ENCODE measurements around the gene ADCK1.
"Not testable (repeated sequence)": the region's sequence is repeated elsewhere in the genome, so short reads cannot be mapped to it uniquely, and the experiment has no call there.

- TF ChIP-seq, protein P1, sequence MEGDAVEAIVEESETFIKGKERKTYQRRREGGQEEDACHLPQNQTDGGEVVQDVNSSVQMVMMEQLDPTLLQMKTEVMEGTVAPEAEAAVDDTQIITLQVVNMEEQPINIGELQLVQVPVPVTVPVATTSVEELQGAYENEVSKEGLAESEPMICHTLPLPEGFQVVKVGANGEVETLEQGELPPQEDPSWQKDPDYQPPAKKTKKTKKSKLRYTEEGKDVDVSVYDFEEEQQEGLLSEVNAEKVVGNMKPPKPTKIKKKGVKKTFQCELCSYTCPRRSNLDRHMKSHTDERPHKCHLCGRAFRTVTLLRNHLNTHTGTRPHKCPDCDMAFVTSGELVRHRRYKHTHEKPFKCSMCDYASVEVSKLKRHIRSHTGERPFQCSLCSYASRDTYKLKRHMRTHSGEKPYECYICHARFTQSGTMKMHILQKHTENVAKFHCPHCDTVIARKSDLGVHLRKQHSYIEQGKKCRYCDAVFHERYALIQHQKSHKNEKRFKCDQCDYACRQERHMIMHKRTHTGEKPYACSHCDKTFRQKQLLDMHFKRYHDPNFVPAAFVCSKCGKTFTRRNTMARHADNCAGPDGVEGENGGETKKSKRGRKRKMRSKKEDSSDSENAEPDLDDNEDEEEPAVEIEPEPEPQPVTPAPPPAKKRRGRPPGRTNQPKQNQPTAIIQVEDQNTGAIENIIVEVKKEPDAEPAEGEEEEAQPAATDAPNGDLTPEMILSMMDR (IDR thresholded peaks at IDR 0.05; ENCODE audit: extremely low read depth in 1 of 2, insufficient read depth in 1 of 2, low read depth in 1 of 2, low read length in 2 of 2) = not testable (repeated sequence)
- not testable (repeated sequence) for TF ChIP-seq POLR2A (IDR thresholded peaks at IDR 0.05; ENCODE audit: low read depth, low read length); EZH2 (IDR thresholded peaks at IDR 0.05; ENCODE audit: borderline replicate concordance, low read depth, low read length, severe bottlenecking); GATA2 (IDR thresholded peaks at IDR 0.05; ENCODE audit: insufficient read depth, insufficient read length, low read depth, low read length); POLR2AphosphoS5 (IDR thresholded peaks at IDR 0.05; ENCODE audit: insufficient read depth, low read depth, low read length); MYC (IDR thresholded peaks at IDR 0.05; ENCODE audit: low read depth, low read length); FOS (IDR thresholded peaks at IDR 0.05; ENCODE audit: borderline replicate concordance, insufficient read depth, low read length)
- TF ChIP-seq, protein P2, sequence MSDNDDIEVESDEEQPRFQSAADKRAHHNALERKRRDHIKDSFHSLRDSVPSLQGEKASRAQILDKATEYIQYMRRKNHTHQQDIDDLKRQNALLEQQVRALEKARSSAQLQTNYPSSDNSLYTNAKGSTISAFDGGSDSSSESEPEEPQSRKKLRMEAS (IDR thresholded peaks at IDR 0.05; ENCODE audit: insufficient read depth, insufficient read length) = not testable (repeated sequence)
Measured at GRCh38 chr14:77812682-77813081, 12.8 kb downstream of the ADCK1 start.
